ENCODE measurements around the gene COPS7B. TPM values are rescaled to one million over a fixed set of nuclear protein-coding genes. Genes with fewer than 3 reads are reported as not detected.
"Not testable (repeated sequence)": the region's sequence is repeated elsewhere in the genome, so short reads cannot be mapped to it uniquely, and the experiment has no call there.

Gene COPS7B
- 10 to 100 TPM; 21.3 to 51.3 (median 22.8) TPM for total RNA-seq

- H3K4me3 ChIP-seq: peak within 1 kb of the TSS; percentile 72 to 97 (median 88)
- WGBS, 2 donors (ENCODE audit: low coverage in 1 of 2): 0 to 1% methylated on average over 4 to 52 of the region's 69 CpGs
- peak within 1 kb of the TSS; percentile 74 to 84 (median 78) for H3K27ac ChIP-seq
- intact Hi-C loops (cut with DNase I; ENCODE audit: low total_unique reads) (no loop called here), in situ Hi-C loops (cut with MboI; ENCODE audit: low pct_ligation_motif_present in 1 of 4, low pct_unique_long_range_greater_than_20kb in 1 of 4, low sequenced_read_pairs in 3 of 4) (no loop called here)
- no peaks in the 10 kb centered on the region for H3K9me3 ChIP-seq
- peak; percentile 79 for DNase-seq
- TF ChIP-seq EP300 (IDR thresholded peaks at IDR 0.05; ENCODE audit: low read depth) (no peak), CTCF (IDR thresholded peaks at IDR 0.05) (peak in 3 of 5 experiments; percentile 17 to 25 (median 21)), POLR2A (IDR thresholded peaks at IDR 0.05) (no peak), POLR2AphosphoS5 (IDR thresholded peaks at IDR 0.05) (peak in 2 of 3 donors; percentile 55 to 58)
- no peaks in the 10 kb centered on the region for H3K27me3 ChIP-seq
- peaks cover 15 to 50% (median 38%) of the 10 kb centered on the region in 4 donors for H3K4me1 ChIP-seq
- no peaks in the 10 kb centered on the region for H3K36me3 ChIP-seq
Measured at GRCh38 chr2:231786177-231786916, at the start of gene COPS7B. Gene COPS7B, plus strand, starts transcription at chr2:231786445. Its CDS starts 2,126 bp downstream, at chr2:231788571.

GRCh38 chr2:231737761-231738160 is 48.5 kb upstream of the COPS7B start:
- no peaks in the 10 kb centered on the region for H3K27me3 ChIP-seq
- no peak overlapping the region for H3K4me3 ChIP-seq
- 96 to 98% methylated on average over 5 to 7 of the region's 7 CpGs for WGBS, 2 donors (ENCODE audit: low coverage in 1 of 2)
- intact Hi-C loops (cut with DNase I; ENCODE audit: low total_unique reads): no loop called here
- in situ Hi-C loops (cut with MboI; ENCODE audit: low pct_ligation_motif_present in 1 of 4, low pct_unique_long_range_greater_than_20kb in 1 of 4, low sequenced_read_pairs in 3 of 4): no loop called here
- H3K36me3 ChIP-seq: peaks cover 0 to 11% (median 4%) of the 10 kb centered on the region in 4 donors
- TF ChIP-seq EP300 (IDR thresholded peaks at IDR 0.05; ENCODE audit: low read depth): no peak
- TF ChIP-seq POLR2A (IDR thresholded peaks at IDR 0.05): no peak
- no peak for TF ChIP-seq CTCF (IDR thresholded peaks at IDR 0.05)
- no peak for TF ChIP-seq POLR2AphosphoS5 (IDR thresholded peaks at IDR 0.05)
- H3K9me3 ChIP-seq: no peaks in the 10 kb centered on the region
- H3K27ac ChIP-seq: no peak overlapping the region
- DNase-seq: no peak
- H3K4me1 ChIP-seq: no peaks in the 10 kb centered on the region

GRCh38 chr2:231743376-231744116 is 42.7 kb upstream of the COPS7B start:
- in situ Hi-C loops (cut with MboI; ENCODE audit: low pct_ligation_motif_present in 1 of 4, low pct_unique_long_range_greater_than_20kb in 1 of 4, low sequenced_read_pairs in 3 of 4): no loop called here
- WGBS, 2 donors (ENCODE audit: low coverage in 1 of 2): 70 to 73% methylated on average over 6 to 9 of the region's 9 CpGs
- no peak for DNase-seq
- intact Hi-C loops (cut with DNase I; ENCODE audit: low total_unique reads): no loop called here
- H3K36me3 ChIP-seq: no peaks in the 10 kb centered on the region
- H3K4me1 ChIP-seq: no peaks in the 10 kb centered on the region
- no peaks in the 10 kb centered on the region for H3K27me3 ChIP-seq
- H3K27ac ChIP-seq: no peak overlapping the region
- H3K4me3 ChIP-seq: no peak overlapping the region
- no peaks in the 10 kb centered on the region for H3K9me3 ChIP-seq
- no peak for TF ChIP-seq EP300 (IDR thresholded peaks at IDR 0.05; ENCODE audit: low read depth)
- TF ChIP-seq CTCF (IDR thresholded peaks at IDR 0.05): no peak
- no peak for TF ChIP-seq POLR2A (IDR thresholded peaks at IDR 0.05)
- no peak for TF ChIP-seq POLR2AphosphoS5 (IDR thresholded peaks at IDR 0.05)

- Histone ChIP-seq H3K27ac (no peak overlapping the region), H3K4me1 (no peaks in the 10 kb centered on the region), H3K4me3 (no peak overlapping the region), H3K36me3 (no peaks in the 10 kb centered on the region), H3K27me3 (no peaks in the 10 kb centered on the region), H3K9me3 (no peaks in the 10 kb centered on the region)
- intact Hi-C loops (cut with DNase I; ENCODE audit: low total_unique reads) (no loop called here), in situ Hi-C loops (cut with MboI; ENCODE audit: low pct_ligation_motif_present in 1 of 4, low pct_unique_long_range_greater_than_20kb in 1 of 4, low sequenced_read_pairs in 3 of 4) (no loop called here)
- 65 to 80% methylated on average over 6 of the region's 6 CpGs for WGBS, 2 donors (ENCODE audit: low coverage in 1 of 2)
- no peak for DNase-seq
- TF ChIP-seq EP300 (IDR thresholded peaks at IDR 0.05; ENCODE audit: low read depth) (no peak), POLR2AphosphoS5 (IDR thresholded peaks at IDR 0.05) (no peak)
Measured at GRCh38 chr2:231745303-231746038, 40.8 kb upstream of the COPS7B start.

- intact Hi-C loops (cut with DNase I; ENCODE audit: low total_unique reads); DNase-seq; H3K9me3 ChIP-seq; H3K27ac ChIP-seq; in situ Hi-C loops (cut with MboI; ENCODE audit: low pct_ligation_motif_present in 1 of 4, low pct_unique_long_range_greater_than_20kb in 1 of 4, low sequenced_read_pairs in 3 of 4); H3K36me3 ChIP-seq; H3K27me3 ChIP-seq; H3K4me3 ChIP-seq; H3K4me1 ChIP-seq: not testable (repeated sequence)
- WGBS, 2 donors (ENCODE audit: low coverage in 1 of 2): 70 to 74% methylated on average over 2 to 6 of the region's 6 CpGs
Measured at GRCh38 chr2:231748153-231748896, 37.9 kb upstream of the COPS7B start.

- 91% methylated on average over 4 to 10 of the region's 10 CpGs for WGBS, 2 donors (ENCODE audit: low coverage in 1 of 2)
- H3K27me3 ChIP-seq; DNase-seq; H3K9me3 ChIP-seq; intact Hi-C loops (cut with DNase I; ENCODE audit: low total_unique reads); H3K4me1 ChIP-seq; H3K27ac ChIP-seq; H3K4me3 ChIP-seq; H3K36me3 ChIP-seq; in situ Hi-C loops (cut with MboI; ENCODE audit: low pct_ligation_motif_present in 1 of 4, low pct_unique_long_range_greater_than_20kb in 1 of 4, low sequenced_read_pairs in 3 of 4): not testable (repeated sequence)
Measured at GRCh38 chr2:231749016-231749415, 37.2 kb upstream of the COPS7B start.

Data from transverse colon (tissue), 4 donors.